ENCODE measurements around the gene LHPP. TPM values are rescaled to one million over a fixed set of nuclear protein-coding genes. Genes with fewer than 3 reads are reported as not detected.

Gene LHPP
- total RNA-seq, 1 donor from 2014 or later: 15.2 TPM

GRCh38 chr10:124534826-124535601, 73.4 kb downstream of the LHPP start:
- H3K9me3 Mint-ChIP-seq (ENCODE audit: low read depth): no peaks in the 10 kb centered on the region
- no peak overlapping the region for H3K27ac Mint-ChIP-seq
- H3K36me3 Mint-ChIP-seq (ENCODE audit: insufficient read depth): no peaks in the 10 kb centered on the region
- peaks cover 13% of the 10 kb centered on the region for H3K27me3 Mint-ChIP-seq
- H3K4me3 Mint-ChIP-seq (ENCODE audit: low read depth): no peak overlapping the region
- no peak for DNase-seq (ENCODE audit: low spot score, unreplicated experiment)
- TF ChIP-seq CTCF (IDR thresholded peaks at IDR 0.05; ENCODE audit: unreplicated experiment): no peak
- no peaks in the 10 kb centered on the region for H3K4me1 Mint-ChIP-seq (ENCODE audit: low read depth)

- Mint-ChIP-seq H3K9me3 (ENCODE audit: low read depth) (no peaks in the 10 kb centered on the region), H3K4me1 (ENCODE audit: low read depth) (no peaks in the 10 kb centered on the region), H3K36me3 (ENCODE audit: insufficient read depth) (no peaks in the 10 kb centered on the region), H3K4me3 (ENCODE audit: low read depth) (no peak overlapping the region), H3K27ac (no peak overlapping the region), H3K27me3 (peaks cover 13% of the 10 kb centered on the region)
- no peak for TF ChIP-seq CTCF (IDR thresholded peaks at IDR 0.05; ENCODE audit: unreplicated experiment)
- no peak for DNase-seq (ENCODE audit: low spot score, unreplicated experiment)
Observed at GRCh38 chr10:124535731-124536495, 74.3 kb downstream of the LHPP start.

GRCh38 chr10:124536496-124537050, 75.0 kb downstream of the LHPP start:
- H3K4me3 Mint-ChIP-seq (ENCODE audit: low read depth): no peak overlapping the region
- H3K9me3 Mint-ChIP-seq (ENCODE audit: low read depth): no peaks in the 10 kb centered on the region
- no peak overlapping the region for H3K27ac Mint-ChIP-seq
- H3K4me1 Mint-ChIP-seq (ENCODE audit: low read depth): no peaks in the 10 kb centered on the region
- H3K27me3 Mint-ChIP-seq: peaks cover 7% of the 10 kb centered on the region
- H3K36me3 Mint-ChIP-seq (ENCODE audit: insufficient read depth): no peaks in the 10 kb centered on the region
- TF ChIP-seq CTCF (IDR thresholded peaks at IDR 0.05; ENCODE audit: unreplicated experiment): no peak
- no peak for DNase-seq (ENCODE audit: low spot score, unreplicated experiment)

- Mint-ChIP-seq H3K36me3 (ENCODE audit: insufficient read depth) (no peaks in the 10 kb centered on the region), H3K9me3 (ENCODE audit: low read depth) (no peaks in the 10 kb centered on the region), H3K27ac (no peak overlapping the region), H3K4me1 (ENCODE audit: low read depth) (no peaks in the 10 kb centered on the region), H3K4me3 (ENCODE audit: low read depth) (no peak overlapping the region), H3K27me3 (peaks cover 3% of the 10 kb centered on the region)
- DNase-seq (ENCODE audit: low spot score, unreplicated experiment): no peak
- no peak for TF ChIP-seq CTCF (IDR thresholded peaks at IDR 0.05; ENCODE audit: unreplicated experiment)
Observed at GRCh38 chr10:124537166-124537725, 75.6 kb downstream of the LHPP start.

GRCh38 chr10:124537891-124538290, 76.3 kb downstream of the LHPP start:
- TF ChIP-seq CTCF (IDR thresholded peaks at IDR 0.05; ENCODE audit: unreplicated experiment): no peak
- Mint-ChIP-seq H3K27me3 (no peaks in the 10 kb centered on the region), H3K4me3 (ENCODE audit: low read depth) (no peak overlapping the region), H3K9me3 (ENCODE audit: low read depth) (no peaks in the 10 kb centered on the region), H3K4me1 (ENCODE audit: low read depth) (no peaks in the 10 kb centered on the region), H3K27ac (no peak overlapping the region), H3K36me3 (ENCODE audit: insufficient read depth) (no peaks in the 10 kb centered on the region)
- no peak for DNase-seq (ENCODE audit: low spot score, unreplicated experiment)

Data from progenitor cell of endocrine pancreas (in vitro differentiated cells).